DND-41 (cell line): Measurements from ENCODE around the gene GLB1L3.
A peak's percentile ranks its signal among the peaks of the same experiment; 100 is the strongest.
"Not testable (repeated sequence)": the region's sequence is repeated elsewhere in the genome, so short reads cannot be mapped to it uniquely, and the experiment has no call there.

Experiments
- ATAC-seq: fragments of 200-7000 bp; cut with Tn5 transposase; 3 replicates; pipeline ENCODE4 v1.9.1; 2021; ENCODE audit warnings: low read depth; ENCODE audit not compliant: insufficient read depth
- DNase-seq: peaks from one replicate; pipeline ENCODE4 v3.0.0-alpha.2; 2020
- H2AFZ ChIP-seq: 2 replicates; pipeline ENCODE4 v1.6.0; 2012; ENCODE audit warnings: low read depth, low read length
- H3K27ac ChIP-seq: 2 replicates; pipeline ENCODE4 v1.5.1; 2012; ENCODE audit warnings: low read length, inconsistent platforms
- H3K27me3 ChIP-seq: fragments of 200-600 bp; sonication (generic); 2 replicates; pipeline ENCODE4 v1.6.0; 2012; ENCODE audit warnings: low read length, mild to moderate bottlenecking, inconsistent platforms; ENCODE audit not compliant: insufficient read depth, poor library complexity
- H3K36me3 ChIP-seq: 2 replicates; pipeline ENCODE4 v1.5.1; 2012; ENCODE audit warnings: low read length, inconsistent platforms; ENCODE audit not compliant: insufficient read depth
- H3K4me1 ChIP-seq: 2 replicates; pipeline ENCODE4 v1.5.1; 2012; ENCODE audit warnings: mild to moderate bottlenecking, low read length; ENCODE audit not compliant: insufficient read depth
- H3K4me2 ChIP-seq: 2 replicates; pipeline ENCODE4 v1.6.0; 2012; ENCODE audit warnings: mild to moderate bottlenecking, moderate library complexity, low read length, inconsistent platforms; ENCODE audit not compliant: insufficient read depth
- H3K4me3 ChIP-seq, 2 experiments: fragments of 200-600 bp in 1 of 2; shearing (Covaris generic) in 1 of 2; 2 replicates each; pipeline ENCODE4 v1.5.1; 2012 to 2016; ENCODE audit warnings: inconsistent platforms in 2 of 2, low read length in 2 of 2, mild to moderate bottlenecking in 2 of 2, low read depth in 1 of 2, moderate library complexity in 1 of 2
- H3K79me2 ChIP-seq: 2 replicates; pipeline ENCODE4 v1.6.0; 2012; ENCODE audit warnings: low read length, inconsistent platforms; ENCODE audit not compliant: insufficient read depth
- H3K9ac ChIP-seq: 2 replicates; pipeline ENCODE4 v1.6.0; 2012; ENCODE audit warnings: low read depth, mild to moderate bottlenecking, inconsistent platforms, low read length, moderate library complexity
- H3K9me3 ChIP-seq: 2 replicates; pipeline ENCODE4 v1.5.1; 2012; ENCODE audit warnings: low read length, moderate library complexity, mild to moderate bottlenecking, inconsistent platforms; ENCODE audit not compliant: insufficient read depth, severe bottlenecking
- H4K20me1 ChIP-seq: 2 replicates; pipeline ENCODE4 v1.6.0; 2012; ENCODE audit warnings: low read length; ENCODE audit not compliant: insufficient read depth
- EZH2 ChIP-seq: IDR thresholded peaks from 3 replicates; pipeline ENCODE4 v1.6.1; 2012; ENCODE audit warnings: borderline replicate concordance, low read depth, mild to moderate bottlenecking, moderate library complexity, low read length, inconsistent platforms; ENCODE audit not compliant: severe bottlenecking
- TF ChIP-seq, protein P1 (sequence below): IDR thresholded peaks from 2 replicates; pipeline ENCODE4 v1.5.1; 2012; ENCODE audit warnings: borderline replicate concordance, low read length, moderate library complexity, mild to moderate bottlenecking; ENCODE audit not compliant: poor library complexity, severe bottlenecking; ENCODE audit errors: extremely low read depth

Gene GLB1L3

DNA sequence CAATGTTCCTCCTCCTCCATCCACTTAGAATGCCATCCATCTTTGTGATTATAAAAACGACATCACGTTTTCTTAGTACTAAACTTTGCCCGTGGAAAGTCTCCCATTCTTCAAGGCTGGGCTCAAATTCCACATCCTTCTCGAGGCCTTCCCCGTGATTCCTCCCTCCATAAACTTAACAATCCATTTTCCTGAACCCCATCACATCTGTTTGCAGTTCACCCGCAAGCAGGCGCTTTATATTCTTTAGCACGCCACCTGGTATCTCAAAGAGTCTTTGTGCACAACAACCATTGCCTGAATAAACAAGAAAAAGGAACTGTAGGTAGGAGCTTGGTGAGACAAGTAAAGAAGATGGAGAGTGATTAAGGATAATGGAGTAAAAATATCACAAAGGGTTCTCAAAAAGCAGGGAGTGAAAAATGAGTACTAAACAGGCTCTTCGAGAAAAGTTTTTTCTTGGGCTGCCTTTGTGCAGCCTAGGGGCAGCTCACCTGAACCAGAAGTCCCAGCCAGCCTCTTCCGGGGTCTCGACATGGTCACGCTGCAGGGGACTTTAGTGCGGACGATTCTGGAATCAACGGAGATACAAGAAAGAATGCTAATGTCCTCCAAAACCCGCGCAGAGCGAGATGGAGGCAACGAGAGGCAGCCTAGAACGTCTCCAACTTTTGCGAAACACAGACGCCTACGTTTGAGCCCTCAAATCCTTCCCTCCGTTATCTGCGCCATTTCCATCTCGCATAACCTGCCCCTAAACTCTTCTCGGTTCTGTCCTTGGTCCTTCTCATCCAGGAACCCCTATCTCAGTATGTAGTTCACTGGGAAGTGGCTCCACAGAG is 23.6 kb upstream of the GLB1L3 start:
- ATAC-seq (peak; percentile 55), DNase-seq (no peak)
- peaks cover 51% of the 10 kb centered on the region for H3K36me3 ChIP-seq
- no peaks in the 10 kb centered on the region for H3K9me3 ChIP-seq
- H3K9ac ChIP-seq: peak overlapping the region; percentile 78
- peak overlapping the region; percentile 84 for H2AFZ ChIP-seq
- H4K20me1 ChIP-seq: peaks cover 3% of the 10 kb centered on the region; the same call in 1 of the 2 replicates
- TF ChIP-seq, protein P1, sequence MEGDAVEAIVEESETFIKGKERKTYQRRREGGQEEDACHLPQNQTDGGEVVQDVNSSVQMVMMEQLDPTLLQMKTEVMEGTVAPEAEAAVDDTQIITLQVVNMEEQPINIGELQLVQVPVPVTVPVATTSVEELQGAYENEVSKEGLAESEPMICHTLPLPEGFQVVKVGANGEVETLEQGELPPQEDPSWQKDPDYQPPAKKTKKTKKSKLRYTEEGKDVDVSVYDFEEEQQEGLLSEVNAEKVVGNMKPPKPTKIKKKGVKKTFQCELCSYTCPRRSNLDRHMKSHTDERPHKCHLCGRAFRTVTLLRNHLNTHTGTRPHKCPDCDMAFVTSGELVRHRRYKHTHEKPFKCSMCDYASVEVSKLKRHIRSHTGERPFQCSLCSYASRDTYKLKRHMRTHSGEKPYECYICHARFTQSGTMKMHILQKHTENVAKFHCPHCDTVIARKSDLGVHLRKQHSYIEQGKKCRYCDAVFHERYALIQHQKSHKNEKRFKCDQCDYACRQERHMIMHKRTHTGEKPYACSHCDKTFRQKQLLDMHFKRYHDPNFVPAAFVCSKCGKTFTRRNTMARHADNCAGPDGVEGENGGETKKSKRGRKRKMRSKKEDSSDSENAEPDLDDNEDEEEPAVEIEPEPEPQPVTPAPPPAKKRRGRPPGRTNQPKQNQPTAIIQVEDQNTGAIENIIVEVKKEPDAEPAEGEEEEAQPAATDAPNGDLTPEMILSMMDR: no peak
- TF ChIP-seq EZH2: no peak
- H3K79me2 ChIP-seq: peaks cover 46% of the 10 kb centered on the region
- H3K27ac ChIP-seq: peak overlapping the region; percentile 78
- peak overlapping the region; percentile 81 for H3K4me2 ChIP-seq
- peak overlapping the region; percentile 75 to 76 for H3K4me3 ChIP-seq
- peaks cover 34% of the 10 kb centered on the region for H3K4me1 ChIP-seq
- no peaks in the 10 kb centered on the region for H3K27me3 ChIP-seq

- peak within 1 kb of the TSS; percentile 78 for H3K9ac ChIP-seq
- ATAC-seq (peak; percentile 98), DNase-seq (peak; percentile 98)
- H3K9me3 ChIP-seq: no peaks in the 10 kb centered on the region
- peak within 1 kb of the TSS; percentile 75 to 76 for H3K4me3 ChIP-seq
- H4K20me1 ChIP-seq: peaks cover 3% of the 10 kb centered on the region; the same call in 1 of the 2 replicates
- peak within 1 kb of the TSS; percentile 81 for H3K4me2 ChIP-seq
- H3K36me3 ChIP-seq: peaks cover 47% of the 10 kb centered on the region
- peak within 1 kb of the TSS; percentile 84 for H2AFZ ChIP-seq
- no peak for TF ChIP-seq EZH2
- TF ChIP-seq, protein P1: peak; percentile 32
- peak within 1 kb of the TSS; percentile 78 for H3K27ac ChIP-seq
- peaks cover 34% of the 10 kb centered on the region for H3K4me1 ChIP-seq
- no peaks in the 10 kb centered on the region for H3K27me3 ChIP-seq
- H3K79me2 ChIP-seq: peaks cover 46% of the 10 kb centered on the region
Observed at GRCh38 chr11:134253188-134253993, 22.8 kb upstream of the GLB1L3 start, which contains the start of the genes ACAD8 and THYN1. TSS of gene ACAD8 (plus strand) at chr11:134253568. CDS start at chr11:134253601, 33 bp downstream. TSS of gene THYN1 (minus strand) at chr11:134253352. CDS start at chr11:134252882, 470 bp downstream.

- peak overlapping the region; percentile 30; the same call in 1 of the 2 replicates for H3K27ac ChIP-seq
- no peak overlapping the region for H2AFZ ChIP-seq
Observed at GRCh38 chr11:134254433-134255183, 21.6 kb upstream of the GLB1L3 start.

DNA sequence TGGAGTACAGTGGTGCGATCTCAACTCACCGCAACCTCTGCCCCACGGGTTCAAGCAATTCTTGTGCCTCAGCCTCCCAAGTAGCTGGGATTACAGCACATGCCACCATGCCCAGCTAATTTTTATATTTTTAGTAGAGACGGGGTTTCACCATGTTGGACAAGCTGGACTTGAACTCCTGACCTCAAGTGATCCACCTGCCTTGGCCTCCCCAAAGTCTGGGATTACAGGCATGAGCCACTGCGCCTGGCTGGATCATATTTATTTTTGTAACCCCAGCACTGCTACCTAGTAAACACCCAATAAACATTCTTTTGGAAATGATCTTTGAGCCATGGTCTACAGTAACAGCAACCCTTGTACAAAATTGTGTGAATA is 21.0 kb upstream of the GLB1L3 start:
- Histone ChIP-seq H3K4me2 (peak overlapping the region; percentile 81), H3K36me3 (peaks cover 47% of the 10 kb centered on the region), H3K79me2 (peaks cover 46% of the 10 kb centered on the region), H3K4me1 (peaks cover 40% of the 10 kb centered on the region)
- ATAC-seq, DNase-seq, H3K9ac ChIP-seq, H2AFZ ChIP-seq, H3K4me3 ChIP-seq, H3K27me3 ChIP-seq, H3K27ac ChIP-seq, H3K9me3 ChIP-seq, H4K20me1 ChIP-seq: not testable (repeated sequence)

More at GRCh38 chr11:134254433-134255183, 21.6 kb upstream of the GLB1L3 start:
- peaks cover 47% of the 10 kb centered on the region for H3K36me3 ChIP-seq
- no peak for TF ChIP-seq EZH2
- TF ChIP-seq, protein P1: no peak
- H3K4me1 ChIP-seq: peaks cover 34% of the 10 kb centered on the region
- peak overlapping the region; percentile 81 for H3K4me2 ChIP-seq
- ATAC-seq: no peak
- no peaks in the 10 kb centered on the region for H3K9me3 ChIP-seq
- H3K79me2 ChIP-seq: peaks cover 46% of the 10 kb centered on the region
- peak overlapping the region; percentile 78 for H3K9ac ChIP-seq
- H4K20me1 ChIP-seq: peaks cover 3% of the 10 kb centered on the region; the same call in 1 of the 2 replicates
- peak overlapping the region; percentile 75 to 76; a peak in 3 of 4 replicates for H3K4me3 ChIP-seq
- H3K27me3 ChIP-seq: no peaks in the 10 kb centered on the region
- no peak for DNase-seq
